Gastrocnemius medialis (tissue), 4 donors: ENCODE results near the gene TATDN2. TPM values are rescaled to one million over a fixed set of nuclear protein-coding genes. Genes with fewer than 3 reads are reported as not detected.
A peak's percentile ranks its signal among the peaks of the same experiment; 100 is the strongest.

Experiments used
- ATAC-seq, 2 donors: fragments of 150-250 bp; one replicate each; pipeline ENCODE4 v1.9.1; 2016
- DNase-seq, 2 donors: peaks; one replicate each; pipeline ENCODE4 v3.0.0-alpha.2; 2019
- H3K27ac ChIP-seq, 4 donors: fragments of 200-600 bp; sonication (generic); 1 replicate in 1 of 4; 2 replicates in 3 of 4; pipeline ENCODE4 v1.5.1; 2016 to 2018; ENCODE audit warnings: mild to moderate bottlenecking in 2 of 4, moderate library complexity in 1 of 4
- H3K27me3 ChIP-seq, 3 donors: fragments of 200-600 bp; sonication (generic) in 2 of 3; 1 replicate in 1 of 3; 2 replicates in 2 of 3; pipeline versions ENCODE4 v1.5.1 to v1.6.0; 2016 to 2019; ENCODE audit warnings: mild to moderate bottlenecking in 1 of 3, moderate library complexity in 1 of 3
- H3K36me3 ChIP-seq, 2 donors: fragments of 200-600 bp; sonication (generic) in 1 of 2; one replicate each; pipeline ENCODE4 v1.5.1; 2017 to 2018
- H3K4me1 ChIP-seq, 2 donors: fragments of 200-600 bp; sonication (generic) in 1 of 2; one replicate each; pipeline ENCODE4 v1.5.1; 2016 to 2017; ENCODE audit warnings: mild to moderate bottlenecking in 2 of 2
- H3K4me3 ChIP-seq, 4 donors: fragments of 200-600 bp; sonication (generic) in 3 of 4; 1 replicate in 1 of 4; 2 replicates in 3 of 4; pipeline ENCODE4 v1.5.1; 2016 to 2019; ENCODE audit warnings: mild to moderate bottlenecking in 2 of 4
- H3K9me3 ChIP-seq, 3 donors: fragments of 200-600 bp; sonication (generic) in 2 of 3; 1 replicate in 1 of 3; 2 replicates in 2 of 3; pipeline ENCODE4 v1.5.1; 2016 to 2019
- POLR2A ChIP-seq, 2 donors: fragments of 450-650 bp; IDR thresholded peaks; one replicate each; pipeline ENCODE4 v1.6.1; 2017; ENCODE audit warnings: antibody characterized with exemption in 2 of 2, mild to moderate bottlenecking in 2 of 2, moderate library complexity in 2 of 2
- in situ Hi-C, 4 donors: fragments of 200-750 bp; cut with MboI; loops; one replicate each; pipeline versions ENCODE4 v1.15.0 to v1.8.0; 2017; ENCODE audit warnings: low sequenced_read_pairs in 4 of 4
- intact Hi-C: fragments of 100-400 bp; cut with DNase I; formaldehyde crosslinking; loops from one replicate; pipeline ENCODE4 v1.15.1; 2023; ENCODE audit warnings: low total_unique reads
- total RNA-seq, 4 donors: library from RNA; depleted of rRNA; stranded (reverse); fragments of >200 nt; gene quantifications; one replicate each; pipeline versions ENCODE4 v1.1.0 to v1.2.3, GENCODE V29; 2016
- TF ChIP-seq, protein P1 (sequence below), 5 experiments: fragments of 450-650 bp in 3 of 5; fragments of 200-600 bp in 2 of 5; sonication (generic) in 2 of 5; IDR thresholded peaks in 4 of 5; conservative IDR thresholded peaks in 1 of 5; 1 replicate in 4 of 5; 2 replicates in 1 of 5; pipeline ENCODE4 v1.5.1; 2016 to 2019; ENCODE audit warnings: antibody characterized with exemption in 5 of 5, mild to moderate bottlenecking in 3 of 5, moderate library complexity in 3 of 5

TATDN2 gene
- total RNA-seq, 4 donors from 2014 or later = 10.9 to 11.5 (median 10.9) TPM

DNA sequence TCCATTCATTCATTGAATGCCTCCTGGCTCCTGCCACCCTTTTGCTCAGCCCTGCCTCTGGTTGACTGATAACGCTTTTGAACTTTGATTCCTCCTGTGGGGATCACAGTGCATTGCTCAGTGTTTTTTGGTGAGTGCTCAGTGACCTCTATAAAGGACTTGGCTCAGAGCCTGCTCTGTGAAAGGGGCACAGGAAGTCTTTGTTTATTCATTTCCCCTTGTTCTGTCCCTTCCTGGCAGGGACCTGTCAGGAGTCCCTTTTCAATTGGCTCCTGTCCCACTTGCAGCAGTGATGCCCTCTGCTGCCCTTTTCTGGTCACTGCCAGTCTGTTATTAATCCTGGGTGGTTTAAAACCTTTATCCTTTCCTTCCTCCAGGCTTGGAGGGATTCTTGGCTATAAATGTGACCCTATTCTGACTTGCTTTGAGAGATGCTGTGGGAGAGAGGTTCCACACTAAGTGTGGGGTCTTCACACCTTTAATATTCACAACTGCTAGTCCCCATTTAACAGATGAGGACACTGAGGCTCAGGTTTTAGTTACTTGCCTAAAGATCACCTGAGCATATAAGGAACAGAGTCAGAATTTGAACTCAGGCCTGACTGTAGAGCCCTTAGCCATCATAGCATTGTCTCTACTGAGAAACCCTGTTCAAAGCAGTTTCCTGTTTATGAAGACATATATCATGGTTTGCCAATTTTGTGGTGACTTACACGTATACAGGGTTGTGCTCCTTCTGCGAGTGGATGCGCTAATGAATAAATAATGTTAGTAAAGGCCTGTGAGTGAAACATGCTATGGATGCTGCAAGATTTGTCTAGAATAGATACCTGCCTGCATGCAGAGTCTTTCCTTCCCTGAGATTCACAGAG lies 23.2 kb upstream of the TATDN2 start:
- peaks cover 0 to 5% of the 10 kb centered on the region in 2 donors for H3K4me1 ChIP-seq
- H3K36me3 ChIP-seq = peaks cover 0 to 50% of the 10 kb centered on the region in 2 donors
- TF ChIP-seq, protein P1, sequence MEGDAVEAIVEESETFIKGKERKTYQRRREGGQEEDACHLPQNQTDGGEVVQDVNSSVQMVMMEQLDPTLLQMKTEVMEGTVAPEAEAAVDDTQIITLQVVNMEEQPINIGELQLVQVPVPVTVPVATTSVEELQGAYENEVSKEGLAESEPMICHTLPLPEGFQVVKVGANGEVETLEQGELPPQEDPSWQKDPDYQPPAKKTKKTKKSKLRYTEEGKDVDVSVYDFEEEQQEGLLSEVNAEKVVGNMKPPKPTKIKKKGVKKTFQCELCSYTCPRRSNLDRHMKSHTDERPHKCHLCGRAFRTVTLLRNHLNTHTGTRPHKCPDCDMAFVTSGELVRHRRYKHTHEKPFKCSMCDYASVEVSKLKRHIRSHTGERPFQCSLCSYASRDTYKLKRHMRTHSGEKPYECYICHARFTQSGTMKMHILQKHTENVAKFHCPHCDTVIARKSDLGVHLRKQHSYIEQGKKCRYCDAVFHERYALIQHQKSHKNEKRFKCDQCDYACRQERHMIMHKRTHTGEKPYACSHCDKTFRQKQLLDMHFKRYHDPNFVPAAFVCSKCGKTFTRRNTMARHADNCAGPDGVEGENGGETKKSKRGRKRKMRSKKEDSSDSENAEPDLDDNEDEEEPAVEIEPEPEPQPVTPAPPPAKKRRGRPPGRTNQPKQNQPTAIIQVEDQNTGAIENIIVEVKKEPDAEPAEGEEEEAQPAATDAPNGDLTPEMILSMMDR (IDR thresholded peaks at IDR 0.05 in 4 of 5, conservative IDR thresholded peaks at IDR 0.05 in 1 of 5) = peak; percentile 77 to 90 (median 85)
- TF ChIP-seq POLR2A (IDR thresholded peaks at IDR 0.05) = no peak
- H3K9me3 ChIP-seq = no peaks in the 10 kb centered on the region
- no peaks in the 10 kb centered on the region for H3K27me3 ChIP-seq
- peak; percentile 66 to 81 for DNase-seq
- H3K27ac ChIP-seq = peak overlapping the region in 3 of 4 donors; percentile 11 to 64 (median 45)
- intact Hi-C loops (loop anchor here (1.0 to 10.0 kb wide), 4 partner anchors 36 to 293 kb away; partner anchors contain the start of genes BRK1, CRELD1 and IRAK2), in situ Hi-C loops (loop anchor here in 3 of 4 donors (5.0 to 10.0 kb wide), 2 partner anchors 60 to 63 kb away; partner anchors contain the start of gene IRAK2 (in 3 of the 3))
- peak; percentile 89 to 95 for ATAC-seq
- H3K4me3 ChIP-seq = no peak overlapping the region

GRCh38 chr3:10226293-10226692 lies 22.0 kb upstream of the TATDN2 start:
- intact Hi-C loops = loop anchor here (5.0 to 10.0 kb wide), 2 partner anchors 111 to 294 kb away; partner anchors contain the start of genes BRK1 and CRELD1
- no peak for DNase-seq
- Histone ChIP-seq H3K36me3 (peaks cover 0 to 50% of the 10 kb centered on the region in 2 donors), H3K27ac (no peak overlapping the region), H3K9me3 (no peaks in the 10 kb centered on the region), H3K4me1 (peaks cover 0 to 5% of the 10 kb centered on the region in 2 donors), H3K4me3 (no peak overlapping the region), H3K27me3 (no peaks in the 10 kb centered on the region)
- in situ Hi-C loops = loop anchor here in 3 of 4 donors (5.0 to 10.0 kb wide), 2 partner anchors 61 to 64 kb away; partner anchors contain the start of gene IRAK2 (in 3 of the 3)
- TF ChIP-seq POLR2A (IDR thresholded peaks at IDR 0.05) = no peak
- TF ChIP-seq, protein P1 (IDR thresholded peaks at IDR 0.05 in 4 of 5, conservative IDR thresholded peaks at IDR 0.05 in 1 of 5) = no peak
- ATAC-seq = no peak

DNA sequence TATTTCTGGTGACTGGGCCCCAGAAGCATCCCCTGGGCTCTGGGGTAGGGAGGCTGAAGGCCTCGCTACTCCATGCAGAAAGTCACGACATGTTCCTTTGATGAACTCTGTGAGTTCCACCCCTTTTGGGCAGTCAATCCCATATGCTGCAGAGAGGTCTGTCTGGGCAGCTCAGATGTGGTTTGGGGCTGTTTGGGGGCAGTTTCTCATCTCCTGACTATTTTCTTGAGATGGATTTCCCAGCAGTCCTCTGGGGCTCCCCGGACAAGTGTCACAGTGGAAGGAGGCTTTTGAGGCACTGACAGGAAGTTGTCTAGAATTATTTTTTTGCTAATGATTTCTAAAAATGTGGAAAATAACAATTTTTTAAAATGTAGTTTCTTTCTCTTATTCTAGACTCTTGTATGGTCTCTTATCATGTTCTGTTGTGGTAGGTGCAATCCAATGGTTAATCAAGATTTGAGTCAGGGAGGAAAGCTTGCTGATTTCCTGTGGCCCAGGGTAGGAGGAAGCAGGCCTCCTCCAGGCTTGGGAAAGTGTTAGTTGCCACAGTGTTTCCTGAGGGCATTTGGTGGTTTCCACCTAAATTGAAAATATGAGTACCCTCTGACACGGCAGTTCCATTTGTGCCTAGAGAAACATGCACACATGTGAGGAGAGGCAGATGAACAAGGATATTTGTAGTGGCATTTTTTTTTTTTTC lies 19.9 kb upstream of the TATDN2 start:
- Histone ChIP-seq H3K27me3 (no peaks in the 10 kb centered on the region), H3K27ac (no peak overlapping the region), H3K36me3 (peaks cover 0 to 52% of the 10 kb centered on the region in 2 donors), H3K4me1 (peaks cover 0 to 5% of the 10 kb centered on the region in 2 donors), H3K4me3 (no peak overlapping the region), H3K9me3 (no peaks in the 10 kb centered on the region)
- in situ Hi-C loops = loop anchor here in 3 of 4 donors (5.0 to 10.0 kb wide), 2 partner anchors 64 to 66 kb away; partner anchors contain the start of gene IRAK2 (in 3 of the 3)
- ATAC-seq = no peak
- DNase-seq = no peak
- TF ChIP-seq, protein P1 (IDR thresholded peaks at IDR 0.05 in 4 of 5, conservative IDR thresholded peaks at IDR 0.05 in 1 of 5) = no peak
- no peak for TF ChIP-seq POLR2A (IDR thresholded peaks at IDR 0.05)
- intact Hi-C loops = loop anchor here (5.0 to 10.0 kb wide), 2 partner anchors 114 to 296 kb away; partner anchors contain the start of genes BRK1 and CRELD1

DNA sequence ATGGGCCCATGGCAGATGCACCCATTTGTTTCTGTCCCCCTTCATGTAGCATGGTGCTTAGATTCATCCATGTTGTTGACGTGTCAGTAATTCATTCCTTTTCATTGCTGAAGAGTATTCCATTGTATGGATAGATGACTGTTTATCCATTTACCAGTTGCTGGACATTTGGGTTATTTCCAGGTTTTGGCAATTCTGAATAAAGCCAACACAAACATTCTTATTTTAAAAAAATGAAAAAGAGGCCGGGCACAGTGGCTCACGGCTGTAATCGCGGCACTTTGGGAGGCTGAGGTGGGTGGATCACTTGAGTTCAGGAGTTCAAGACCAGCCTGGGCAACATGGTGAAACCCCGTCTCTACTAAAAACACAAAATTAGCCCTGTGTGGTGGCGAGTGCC lies 18.7 kb upstream of the TATDN2 start:
- in situ Hi-C loops = loop anchor here in 3 of 4 donors (5.0 to 10.0 kb wide), 2 partner anchors 65 to 67 kb away; partner anchors contain the start of gene IRAK2 (in 3 of the 3)
- peaks cover 0 to 56% of the 10 kb centered on the region in 2 donors for H3K36me3 ChIP-seq
- no peak overlapping the region for H3K4me3 ChIP-seq
- DNase-seq = no peak
- no peak overlapping the region for H3K27ac ChIP-seq
- H3K9me3 ChIP-seq = no peaks in the 10 kb centered on the region
- no peak for TF ChIP-seq POLR2A (IDR thresholded peaks at IDR 0.05)
- TF ChIP-seq, protein P1 (IDR thresholded peaks at IDR 0.05 in 4 of 5, conservative IDR thresholded peaks at IDR 0.05 in 1 of 5) = no peak
- no peaks in the 10 kb centered on the region for H3K27me3 ChIP-seq
- ATAC-seq = no peak
- H3K4me1 ChIP-seq = peaks cover 0 to 5% of the 10 kb centered on the region in 2 donors
- intact Hi-C loops = loop anchor here (5.0 to 10.0 kb wide), 2 partner anchors 115 to 297 kb away; partner anchors contain the start of genes BRK1 and CRELD1
